ENCODE results near the gene MIOS. TPM values are rescaled to one million over a fixed set of nuclear protein-coding genes. Genes with fewer than 3 reads are reported as not detected.

MIOS gene
- polyA plus RNA-seq, 2 of the 4 experiments (the other 2 are of a cell fraction) = 19.1 to 49.1 TPM

DNA sequence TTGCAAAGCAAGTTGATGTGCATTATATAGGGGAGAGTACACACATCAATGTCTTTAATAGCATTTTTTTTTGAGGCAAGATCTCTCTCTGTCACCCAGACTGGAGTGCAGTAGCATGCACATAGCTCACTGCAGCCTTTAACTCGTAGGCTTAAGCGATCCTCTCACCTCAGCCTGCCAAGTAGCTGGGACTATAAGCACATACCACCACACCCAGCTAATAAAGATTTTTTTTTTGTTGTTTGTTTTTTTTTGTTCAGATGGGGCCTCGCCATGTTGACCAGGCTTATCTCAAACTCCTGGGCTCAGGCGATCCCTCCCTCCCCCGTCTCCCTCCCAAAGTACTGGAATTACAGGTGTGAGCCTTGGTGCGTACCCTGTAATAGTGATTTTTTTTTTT lies 75.4 kb downstream of the MIOS start (continued):
- TF ChIP-seq, protein P1, sequence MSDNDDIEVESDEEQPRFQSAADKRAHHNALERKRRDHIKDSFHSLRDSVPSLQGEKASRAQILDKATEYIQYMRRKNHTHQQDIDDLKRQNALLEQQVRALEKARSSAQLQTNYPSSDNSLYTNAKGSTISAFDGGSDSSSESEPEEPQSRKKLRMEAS (IDR thresholded peaks at IDR 0.05) = no peak

DNA sequence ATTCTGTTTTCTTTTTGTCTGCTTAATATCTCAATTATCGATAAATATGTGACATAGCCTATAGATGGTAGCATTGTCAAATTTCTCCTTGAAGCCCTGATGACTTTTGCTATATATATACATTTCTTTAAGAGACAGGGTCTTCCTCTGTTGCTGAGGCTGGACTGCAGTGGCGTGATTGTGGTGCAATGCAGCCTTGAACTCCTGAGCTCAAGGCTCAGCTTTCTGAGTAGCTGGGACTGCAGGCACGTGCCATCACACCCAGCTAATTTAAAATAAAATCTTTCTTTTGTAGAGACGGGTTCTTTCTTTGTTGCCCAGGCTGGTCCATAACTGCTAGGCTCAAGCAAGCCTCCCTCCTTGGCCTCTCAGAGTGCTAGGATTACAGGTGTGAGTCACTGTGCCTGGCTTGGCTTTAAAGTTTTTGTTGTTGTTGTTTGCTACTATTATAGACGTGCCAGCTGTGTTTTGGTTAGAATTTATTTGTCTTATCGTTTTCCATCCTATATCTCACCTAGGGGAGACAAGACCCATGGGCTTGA lies 80.9 kb downstream of the MIOS start:
- TF ChIP-seq CHD4 (IDR thresholded peaks at IDR 0.05; ENCODE audit: borderline replicate concordance) = no peak
- no peak for TF ChIP-seq ESRRA (IDR thresholded peaks at IDR 0.05; ENCODE audit: borderline replicate concordance, low read length)
- TF ChIP-seq RNF2 (IDR thresholded peaks at IDR 0.05; ENCODE audit: borderline replicate concordance, low read depth) = no peak
- no peak for TF ChIP-seq EP300 (IDR thresholded peaks at IDR 0.05)
- TF ChIP-seq ZNF302 (CRISPR knock-in tag; IDR thresholded peaks at IDR 0.05) = no peak
- no peak for TF ChIP-seq TP53 (CRISPR knock-in tag; IDR thresholded peaks at IDR 0.05)
- no peak for TF ChIP-seq NR3C1 (IDR thresholded peaks at IDR 0.05)
- TF ChIP-seq, protein P2, sequence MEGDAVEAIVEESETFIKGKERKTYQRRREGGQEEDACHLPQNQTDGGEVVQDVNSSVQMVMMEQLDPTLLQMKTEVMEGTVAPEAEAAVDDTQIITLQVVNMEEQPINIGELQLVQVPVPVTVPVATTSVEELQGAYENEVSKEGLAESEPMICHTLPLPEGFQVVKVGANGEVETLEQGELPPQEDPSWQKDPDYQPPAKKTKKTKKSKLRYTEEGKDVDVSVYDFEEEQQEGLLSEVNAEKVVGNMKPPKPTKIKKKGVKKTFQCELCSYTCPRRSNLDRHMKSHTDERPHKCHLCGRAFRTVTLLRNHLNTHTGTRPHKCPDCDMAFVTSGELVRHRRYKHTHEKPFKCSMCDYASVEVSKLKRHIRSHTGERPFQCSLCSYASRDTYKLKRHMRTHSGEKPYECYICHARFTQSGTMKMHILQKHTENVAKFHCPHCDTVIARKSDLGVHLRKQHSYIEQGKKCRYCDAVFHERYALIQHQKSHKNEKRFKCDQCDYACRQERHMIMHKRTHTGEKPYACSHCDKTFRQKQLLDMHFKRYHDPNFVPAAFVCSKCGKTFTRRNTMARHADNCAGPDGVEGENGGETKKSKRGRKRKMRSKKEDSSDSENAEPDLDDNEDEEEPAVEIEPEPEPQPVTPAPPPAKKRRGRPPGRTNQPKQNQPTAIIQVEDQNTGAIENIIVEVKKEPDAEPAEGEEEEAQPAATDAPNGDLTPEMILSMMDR (IDR thresholded peaks at IDR 0.05) = no peak
- TF ChIP-seq HOXB5 (CRISPR knock-in tag; IDR thresholded peaks at IDR 0.05) = no peak
- TF ChIP-seq MAZ (IDR thresholded peaks at IDR 0.05; ENCODE audit: borderline replicate concordance, low read depth, low read length) = no peak
- no peak for TF ChIP-seq SREBF2 (IDR thresholded peaks at IDR 0.05)
- TF ChIP-seq JUNB (IDR thresholded peaks at IDR 0.05) = no peak
- TF ChIP-seq, protein P3, sequence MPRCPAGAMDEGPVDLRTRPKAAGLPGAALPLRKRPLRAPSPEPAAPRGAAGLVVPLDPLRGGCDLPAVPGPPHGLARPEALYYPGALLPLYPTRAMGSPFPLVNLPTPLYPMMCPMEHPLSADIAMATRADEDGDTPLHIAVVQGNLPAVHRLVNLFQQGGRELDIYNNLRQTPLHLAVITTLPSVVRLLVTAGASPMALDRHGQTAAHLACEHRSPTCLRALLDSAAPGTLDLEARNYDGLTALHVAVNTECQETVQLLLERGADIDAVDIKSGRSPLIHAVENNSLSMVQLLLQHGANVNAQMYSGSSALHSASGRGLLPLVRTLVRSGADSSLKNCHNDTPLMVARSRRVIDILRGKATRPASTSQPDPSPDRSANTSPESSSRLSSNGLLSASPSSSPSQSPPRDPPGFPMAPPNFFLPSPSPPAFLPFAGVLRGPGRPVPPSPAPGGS (IDR thresholded peaks at IDR 0.05) = no peak
- TF ChIP-seq BHLHE40 (IDR thresholded peaks at IDR 0.05; ENCODE audit: low read depth, low read length) = no peak
- TF ChIP-seq ZSCAN20 (CRISPR knock-in tag; IDR thresholded peaks at IDR 0.05) = no peak
- TF ChIP-seq POLR2A (IDR thresholded peaks at IDR 0.05; ENCODE audit: low read length) = no peak
- TF ChIP-seq RFX5 (IDR thresholded peaks at IDR 0.05) = no peak
- ChIA-PET POLR2A (no interaction called here), CTCF (interaction anchor here (0.9 kb wide), 1 partner anchor 33 kb away, joined by 3 read pairs; no protein-coding TSS in a partner anchor)
- no peak overlapping the region for H3K27ac ChIP-seq
- WGBS (ENCODE audit: missing lambda C conversion rate) = 74% methylated on average over 5 of the region's 6 CpGs
- no peak overlapping the region for H3K4me2 ChIP-seq
- FAIRE-seq (no peak), DNase-seq (ENCODE audit: low read depth in 1 of 2, low spot score in 1 of 2) (no peak), ATAC-seq (no peak)
- no peaks in the 10 kb centered on the region for H3K9me3 ChIP-seq
- peaks cover under 1% of the 10 kb centered on the region; the same call in 2 of the 3 replicates for H3K4me1 ChIP-seq
- H3K4me3 ChIP-seq = no peak overlapping the region

DNA sequence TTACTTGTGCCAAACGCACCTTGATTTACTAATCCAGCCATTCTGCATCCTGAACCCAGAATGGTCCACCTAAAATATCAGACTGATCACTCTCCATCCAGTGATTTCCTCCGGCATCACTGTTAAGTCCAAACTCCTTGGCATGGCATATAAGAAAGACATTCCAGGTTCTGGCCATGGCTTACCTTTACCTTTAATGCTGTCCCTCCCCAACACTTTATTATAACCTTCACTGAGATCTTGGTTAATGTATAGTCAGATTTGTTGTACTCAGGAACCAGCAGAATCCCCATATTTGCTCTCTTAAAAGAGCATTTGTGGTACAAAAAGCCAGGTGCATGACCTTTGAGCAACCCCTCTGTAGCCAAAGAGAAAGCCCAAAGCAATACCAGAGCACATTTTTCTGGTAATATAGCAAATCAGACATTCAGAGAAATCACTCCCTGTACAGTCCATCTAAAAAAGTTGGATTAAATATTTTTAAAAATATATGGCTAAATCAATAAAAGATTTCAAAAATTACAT lies 84.1 kb downstream of the MIOS start:
- 82% methylated on average over 2 of the region's 2 CpGs for WGBS (ENCODE audit: missing lambda C conversion rate)
- FAIRE-seq = no peak
- POLR2A ChIA-PET = no interaction called here

DNA sequence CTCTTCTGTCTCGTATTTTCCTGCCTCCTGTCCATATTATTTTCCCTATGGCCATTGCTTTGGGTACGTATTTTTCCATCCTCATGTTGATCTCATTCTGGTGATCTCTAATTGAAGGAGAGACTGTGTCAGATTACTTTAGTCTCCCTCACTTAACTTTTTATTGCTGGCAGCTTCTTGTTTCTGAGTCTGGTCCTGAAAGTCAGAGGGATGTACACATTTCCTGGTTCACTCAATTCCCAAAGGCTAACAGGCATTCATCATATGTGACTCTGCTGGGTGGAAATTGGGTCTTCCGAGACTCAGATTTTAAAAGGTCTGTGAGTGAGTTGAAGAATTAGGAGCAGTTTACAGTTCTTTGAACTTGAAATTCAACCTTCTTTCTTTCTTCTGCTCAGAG lies 84.8 kb downstream of the MIOS start:
- FAIRE-seq (no peak), DNase-seq (ENCODE audit: low read depth in 1 of 2, low spot score in 1 of 2) (no peak), ATAC-seq (no peak)
- Histone ChIP-seq H3K27ac (no peak overlapping the region), H3K4me3 (no peak overlapping the region), H3K9me3 (no peaks in the 10 kb centered on the region), H3K4me1 (peaks cover 10% of the 10 kb centered on the region; the same call in 2 of the 3 replicates), H3K4me2 (no peak overlapping the region)
- no peak for TF ChIP-seq ATOH8 (CRISPR knock-in tag; IDR thresholded peaks at IDR 0.05; ENCODE audit: low read depth)
- ChIA-PET POLR2A (interaction anchor here (1.3 kb wide), 1 partner anchor 11 kb away, joined by 3 read pairs; the partner anchor contains the start of gene UMAD1), CTCF (interaction anchor here (2.1 kb wide), 1 partner anchor 30 kb away, joined by 8 read pairs; no protein-coding TSS in a partner anchor)
- 79% methylated on average over 3 of the region's 3 CpGs for WGBS (ENCODE audit: missing lambda C conversion rate)

More for the DNA sequence above, 84.1 kb downstream of the MIOS start:
- no peak for ATAC-seq
- TF ChIP-seq FOSB (CRISPR knock-in tag; IDR thresholded peaks at IDR 0.05) = no peak
- no peak for DNase-seq (ENCODE audit: low read depth in 1 of 2, low spot score in 1 of 2)
- H3K4me2 ChIP-seq = no peak overlapping the region
- H3K4me3 ChIP-seq = no peak overlapping the region
- H3K27ac ChIP-seq = no peak overlapping the region
- H3K4me1 ChIP-seq = peaks cover 10% of the 10 kb centered on the region; the same call in 2 of the 3 replicates
- CTCF ChIA-PET = interaction anchor here (1.4 to 2.1 kb wide), 2 partner anchors 17 to 30 kb away, joined by 5 to 8 read pairs; no protein-coding TSS in a partner anchor
- no peaks in the 10 kb centered on the region for H3K9me3 ChIP-seq

All from A549 (cell line).